ENCODE results near the gene STK32B. TPM values are rescaled to one million over a fixed set of nuclear protein-coding genes. Genes with fewer than 3 reads are reported as not detected.

Gene STK32B
- total RNA-seq, 1 donor from 2014 or later: 46.9 TPM

DNA sequence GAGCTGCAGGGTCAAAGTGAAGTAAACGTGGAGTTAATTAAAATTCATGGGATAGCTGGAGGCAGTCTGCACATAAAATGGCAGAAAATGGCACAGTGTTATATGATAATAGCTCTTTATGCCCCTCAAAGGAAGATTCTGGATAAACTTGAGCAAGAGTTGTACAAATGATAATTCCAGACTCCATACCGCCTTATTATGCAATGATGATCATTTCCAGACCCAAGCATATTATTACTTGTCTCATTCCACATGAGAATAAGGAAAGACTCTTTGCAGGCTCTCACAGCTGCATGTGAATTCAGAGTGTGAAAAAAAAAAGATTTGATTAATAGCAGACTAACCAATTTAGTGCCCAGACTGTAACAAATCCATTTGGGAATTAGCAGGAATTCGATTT, 105.4 kb downstream of the STK32B start:
- peaks cover 32% of the 10 kb centered on the region for H3K4me1 Mint-ChIP-seq (ENCODE audit: unreplicated experiment)
- TF ChIP-seq, protein P1, sequence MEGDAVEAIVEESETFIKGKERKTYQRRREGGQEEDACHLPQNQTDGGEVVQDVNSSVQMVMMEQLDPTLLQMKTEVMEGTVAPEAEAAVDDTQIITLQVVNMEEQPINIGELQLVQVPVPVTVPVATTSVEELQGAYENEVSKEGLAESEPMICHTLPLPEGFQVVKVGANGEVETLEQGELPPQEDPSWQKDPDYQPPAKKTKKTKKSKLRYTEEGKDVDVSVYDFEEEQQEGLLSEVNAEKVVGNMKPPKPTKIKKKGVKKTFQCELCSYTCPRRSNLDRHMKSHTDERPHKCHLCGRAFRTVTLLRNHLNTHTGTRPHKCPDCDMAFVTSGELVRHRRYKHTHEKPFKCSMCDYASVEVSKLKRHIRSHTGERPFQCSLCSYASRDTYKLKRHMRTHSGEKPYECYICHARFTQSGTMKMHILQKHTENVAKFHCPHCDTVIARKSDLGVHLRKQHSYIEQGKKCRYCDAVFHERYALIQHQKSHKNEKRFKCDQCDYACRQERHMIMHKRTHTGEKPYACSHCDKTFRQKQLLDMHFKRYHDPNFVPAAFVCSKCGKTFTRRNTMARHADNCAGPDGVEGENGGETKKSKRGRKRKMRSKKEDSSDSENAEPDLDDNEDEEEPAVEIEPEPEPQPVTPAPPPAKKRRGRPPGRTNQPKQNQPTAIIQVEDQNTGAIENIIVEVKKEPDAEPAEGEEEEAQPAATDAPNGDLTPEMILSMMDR (IDR thresholded peaks at IDR 0.05): no peak
- H3K4me3 Mint-ChIP-seq (ENCODE audit: unreplicated experiment): no peak overlapping the region
- H3K36me3 Mint-ChIP-seq (ENCODE audit: unreplicated experiment): peaks cover 5% of the 10 kb centered on the region
- H3K27ac Mint-ChIP-seq (ENCODE audit: unreplicated experiment): no peak overlapping the region
- no peak for DNase-seq (ENCODE audit: extremely low spot score, unreplicated experiment)
- no peaks in the 10 kb centered on the region for H3K27me3 Mint-ChIP-seq (ENCODE audit: unreplicated experiment)
- no peaks in the 10 kb centered on the region for H3K9me3 Mint-ChIP-seq (ENCODE audit: unreplicated experiment)

DNA sequence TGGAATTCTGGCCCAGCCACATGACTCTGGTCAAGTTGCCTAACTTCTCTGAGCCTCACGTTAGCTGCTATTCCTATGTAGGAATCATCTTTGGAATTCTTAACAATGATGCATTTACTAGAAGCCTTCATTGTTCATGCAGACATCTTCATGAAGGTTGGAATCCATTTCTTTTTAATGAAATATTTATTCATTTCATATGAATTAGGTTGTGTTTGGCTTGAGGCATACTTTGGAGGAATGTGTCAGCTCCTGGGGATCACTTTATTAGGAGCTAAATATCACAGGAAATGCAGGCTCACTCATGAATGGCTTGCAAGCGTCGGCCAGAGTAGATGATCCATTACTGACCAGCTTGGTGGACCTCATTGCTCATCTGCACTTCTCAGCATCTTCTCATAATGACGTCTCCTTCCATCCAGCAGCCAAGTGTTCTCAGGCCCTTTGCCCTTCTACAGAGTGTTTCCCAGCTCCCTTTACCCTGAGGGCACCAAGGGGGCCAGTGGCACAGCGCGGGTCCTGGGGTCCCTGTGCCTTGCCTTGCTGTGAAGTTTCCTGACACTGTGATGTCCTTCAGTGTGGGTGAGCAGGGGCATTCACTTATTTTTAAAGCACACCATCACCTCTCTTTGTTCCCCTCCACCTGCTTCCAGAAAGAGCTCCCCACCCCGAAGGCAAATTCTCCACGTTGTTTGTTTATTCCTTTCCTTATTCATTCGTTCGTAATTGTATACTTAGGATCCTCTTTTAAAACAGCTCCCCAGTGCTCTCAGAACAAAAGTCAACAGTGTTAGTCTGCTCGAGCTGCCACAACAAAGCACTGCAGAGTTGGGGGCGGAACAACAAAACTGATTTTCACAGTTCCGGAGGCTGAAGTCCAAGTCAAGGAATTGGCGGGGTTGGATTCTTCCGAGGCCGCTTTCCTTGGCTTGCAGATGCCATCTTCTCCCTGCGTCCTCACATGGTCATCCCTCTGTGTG, 106.8 kb downstream of the STK32B start:
- Mint-ChIP-seq H3K9me3 (ENCODE audit: unreplicated experiment) (no peaks in the 10 kb centered on the region), H3K4me1 (ENCODE audit: unreplicated experiment) (peaks cover 36% of the 10 kb centered on the region), H3K27ac (ENCODE audit: unreplicated experiment) (peak overlapping the region; percentile 6), H3K27me3 (ENCODE audit: unreplicated experiment) (no peaks in the 10 kb centered on the region), H3K4me3 (ENCODE audit: unreplicated experiment) (no peak overlapping the region), H3K36me3 (ENCODE audit: unreplicated experiment) (peaks cover 5% of the 10 kb centered on the region)
- TF ChIP-seq, protein P1 (IDR thresholded peaks at IDR 0.05): no peak
- DNase-seq (ENCODE audit: extremely low spot score, unreplicated experiment): no peak

- TF ChIP-seq, protein P1 (IDR thresholded peaks at IDR 0.05): no peak
- no peaks in the 10 kb centered on the region for H3K9me3 Mint-ChIP-seq (ENCODE audit: unreplicated experiment)
- no peak overlapping the region for H3K27ac Mint-ChIP-seq (ENCODE audit: unreplicated experiment)
- no peak overlapping the region for H3K4me3 Mint-ChIP-seq (ENCODE audit: unreplicated experiment)
- H3K36me3 Mint-ChIP-seq (ENCODE audit: unreplicated experiment): peaks cover 5% of the 10 kb centered on the region
- H3K4me1 Mint-ChIP-seq (ENCODE audit: unreplicated experiment): peaks cover 42% of the 10 kb centered on the region
- H3K27me3 Mint-ChIP-seq (ENCODE audit: unreplicated experiment): no peaks in the 10 kb centered on the region
- DNase-seq (ENCODE audit: extremely low spot score, unreplicated experiment): peak; percentile 57
These were observed 107.5 kb downstream of the STK32B start for GRCh38 chr4:5158825-5159224.

- no peaks in the 10 kb centered on the region for H3K27me3 Mint-ChIP-seq (ENCODE audit: unreplicated experiment)
- TF ChIP-seq, protein P1 (IDR thresholded peaks at IDR 0.05): no peak
- no peak overlapping the region for H3K27ac Mint-ChIP-seq (ENCODE audit: unreplicated experiment)
- H3K36me3 Mint-ChIP-seq (ENCODE audit: unreplicated experiment): peaks cover 5% of the 10 kb centered on the region
- H3K4me1 Mint-ChIP-seq (ENCODE audit: unreplicated experiment): peaks cover 48% of the 10 kb centered on the region
- DNase-seq (ENCODE audit: extremely low spot score, unreplicated experiment): peak; percentile 40
- no peak overlapping the region for H3K4me3 Mint-ChIP-seq (ENCODE audit: unreplicated experiment)
- no peaks in the 10 kb centered on the region for H3K9me3 Mint-ChIP-seq (ENCODE audit: unreplicated experiment)
These were observed 109.4 kb downstream of the STK32B start for GRCh38 chr4:5160668-5161067.

GRCh38 chr4:5162909-5163508, 111.7 kb downstream of the STK32B start:
- no peak overlapping the region for H3K4me3 Mint-ChIP-seq (ENCODE audit: unreplicated experiment)
- peaks cover 5% of the 10 kb centered on the region for H3K36me3 Mint-ChIP-seq (ENCODE audit: unreplicated experiment)
- no peaks in the 10 kb centered on the region for H3K9me3 Mint-ChIP-seq (ENCODE audit: unreplicated experiment)
- H3K27ac Mint-ChIP-seq (ENCODE audit: unreplicated experiment): peak overlapping the region; percentile 80
- TF ChIP-seq, protein P1 (IDR thresholded peaks at IDR 0.05): no peak
- H3K4me1 Mint-ChIP-seq (ENCODE audit: unreplicated experiment): peaks cover 48% of the 10 kb centered on the region
- no peaks in the 10 kb centered on the region for H3K27me3 Mint-ChIP-seq (ENCODE audit: unreplicated experiment)
- DNase-seq (ENCODE audit: extremely low spot score, unreplicated experiment): peak; percentile 49
